ENCODE results near the gene ARID3C. TPM values are rescaled to one million over a fixed set of nuclear protein-coding genes. Genes with fewer than 3 reads are reported as not detected.

Gene ARID3C
- polyA plus RNA-seq, 1 of the 3 experiments (the other 2 are of a cell fraction) = 0.08 TPM

DNA sequence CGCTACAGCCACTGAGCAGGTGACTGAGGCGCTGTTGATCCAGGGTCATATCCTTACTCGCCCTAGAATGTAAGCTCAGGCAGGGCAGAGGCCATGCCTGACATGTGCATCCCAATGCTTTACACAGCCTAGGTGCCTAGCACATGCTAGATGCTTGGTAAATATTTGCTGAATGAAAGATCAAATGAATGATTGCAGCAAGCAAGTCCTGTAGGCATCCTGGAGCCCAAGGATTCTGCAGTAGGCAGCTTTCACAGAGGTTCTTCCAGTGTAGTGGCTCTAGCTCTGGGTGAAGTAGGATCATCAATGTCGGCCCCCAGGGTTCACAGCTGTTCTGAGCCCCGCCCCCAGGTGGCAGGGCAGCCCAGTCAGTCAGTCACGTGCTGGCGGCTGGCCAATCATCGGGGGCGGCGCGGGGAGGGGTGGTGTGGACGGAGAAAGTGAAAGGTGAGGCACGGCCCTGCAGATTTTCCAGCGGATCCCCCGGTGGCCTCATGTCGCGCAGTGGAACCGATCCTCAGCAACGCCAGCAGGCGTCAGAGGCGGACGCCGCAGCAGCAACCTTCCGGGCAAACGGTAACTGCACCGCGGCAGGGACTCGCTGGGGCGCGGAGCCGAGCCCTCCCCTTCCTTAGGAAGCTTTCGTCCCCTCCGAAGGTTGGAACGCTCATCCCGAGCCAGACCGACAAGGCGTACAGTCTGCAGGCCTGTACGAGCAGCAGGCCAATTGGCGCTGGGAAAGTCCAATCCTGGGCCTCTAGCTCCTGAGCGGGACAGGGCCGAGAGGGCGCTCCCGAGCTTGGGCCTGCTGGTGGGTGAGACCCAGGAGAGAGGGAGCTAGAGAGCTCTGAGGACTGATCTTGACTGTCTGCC lies 17.6 kb upstream of the ARID3C start, which contains the start of gene GALT:
Gene GALT (plus strand): TSS at position 465 of the 873 bp plus-strand sequence. CDS start 30 bp downstream, at position 495.
- H3K4me2 ChIP-seq = peak within 1 kb of the TSS; percentile 96
- H3K27me3 ChIP-seq (ENCODE audit: insufficient read depth) = no peaks in the 10 kb centered on the region
- H3K9me2 ChIP-seq = no peaks in the 10 kb centered on the region
- ChIA-PET POLR2A (interaction anchor here (0.6 to 1.9 kb wide), 6 partner anchors 9 to 346 kb away, joined by 3 to 22 read pairs (median 3); partner anchors contain the start of gene SIGMAR1), CTCF (interaction anchor here (0.7 to 14.1 kb wide), 18 partner anchors 9 to 242 kb away, joined by 3 to 152 read pairs (median 5); partner anchors contain the start of genes ARID3C, CCL27 and SIGMAR1)
- no peaks in the 10 kb centered on the region for H4K20me1 ChIP-seq (ENCODE audit: insufficient read depth)
- peak within 1 kb of the TSS; percentile 77 to 84 for H3K4me3 ChIP-seq (ENCODE audit: low read depth in 2 of 2, low read length in 1 of 2)
- peak; percentile 98 for TF ChIP-seq USF1 (IDR thresholded peaks at IDR 0.05; ENCODE audit: borderline replicate concordance, low read depth)
- peak; percentile 74 for TF ChIP-seq NFIC (IDR thresholded peaks at IDR 0.05; ENCODE audit: borderline replicate concordance)
- TF ChIP-seq RCOR1 (IDR thresholded peaks at IDR 0.05; ENCODE audit: low read length) = 0 out of 2 replicates have a peak, but pooled peaks have one; percentile 24
- TF ChIP-seq SMC3 (IDR thresholded peaks at IDR 0.05; ENCODE audit: low read depth, low read length) = peak; percentile 5; the same call in 1 of the 2 replicates
- TF ChIP-seq FOXM1 (IDR thresholded peaks at IDR 0.05; ENCODE audit: low read depth) = no peak
- TF ChIP-seq YY1 (IDR thresholded peaks at IDR 0.05; ENCODE audit: low read depth) = peak; percentile 57
- no peak for TF ChIP-seq SIN3A (IDR thresholded peaks at IDR 0.05; ENCODE audit: borderline replicate concordance, low read depth, low read length)
- TF ChIP-seq PBX3 (IDR thresholded peaks at IDR 0.05) = peak; percentile 60
- peak; percentile 38; the same call in 1 of the 2 replicates for TF ChIP-seq TCF12 (IDR thresholded peaks at IDR 0.05)
- TF ChIP-seq RXRA (IDR thresholded peaks at IDR 0.05; ENCODE audit: borderline replicate concordance, low read depth) = no peak
- peak; percentile 35; the same call in 1 of the 2 replicates for TF ChIP-seq MXI1 (IDR thresholded peaks at IDR 0.05; ENCODE audit: low read depth, low read length)
- no peak for TF ChIP-seq ELF1 (IDR thresholded peaks at IDR 0.05)
- TF ChIP-seq CHD2 (IDR thresholded peaks at IDR 0.05; ENCODE audit: low read length, partially characterized antibody) = no peak
- TF ChIP-seq USF2 (IDR thresholded peaks at IDR 0.05; ENCODE audit: borderline replicate concordance, low read depth, low read length) = peak; percentile 90
- TF ChIP-seq IRF3 (IDR thresholded peaks at IDR 0.05; ENCODE audit: low read depth, low read length) = peak; percentile 17; the same call in 1 of the 2 replicates
- TF ChIP-seq ZBTB33 (IDR thresholded peaks at IDR 0.05; ENCODE audit: borderline replicate concordance, low read depth) = no peak
- peak; percentile 42 for TF ChIP-seq RAD21 (IDR thresholded peaks at IDR 0.05; ENCODE audit: low read length)
- TF ChIP-seq TAF1 (IDR thresholded peaks at IDR 0.05; ENCODE audit: borderline replicate concordance, low read depth, low read length) = peak; percentile 44; the same call in 1 of the 2 replicates
- TF ChIP-seq CTCF (IDR thresholded peaks at IDR 0.05) = peak; percentile 55
- peak; percentile 71; the same call in 1 of the 2 replicates for TF ChIP-seq POLR2AphosphoS5 (IDR thresholded peaks at IDR 0.05; ENCODE audit: low read depth, low read length)
- TF ChIP-seq MAX (IDR thresholded peaks at IDR 0.05; ENCODE audit: low read depth) = peak; percentile 71; the same call in 1 of the 2 replicates
- peak within 1 kb of the TSS; percentile 96 for H2AFZ ChIP-seq (ENCODE audit: low read depth)
- peak; percentile 97 for DNase-seq
- 14% methylated on average over 17 of the region's 43 CpGs for WGBS (ENCODE audit: low lambda C conversion rate)
- no peaks in the 10 kb centered on the region for H3K9me3 ChIP-seq
- H3K79me2 ChIP-seq (ENCODE audit: insufficient read depth) = peaks cover 14% of the 10 kb centered on the region; the same call in 1 of the 2 replicates
- H3K36me3 ChIP-seq (replicated peaks in 1 of 2; ENCODE audit: control insufficient read depth in 1 of 2, insufficient read depth in 2 of 2, low read length in 1 of 2) = peaks cover 13 to 19% of the 10 kb centered on the region in 2 experiments
- H3K27ac ChIP-seq (ENCODE audit: low read depth in 2 of 2, low read length in 1 of 2) = peak within 1 kb of the TSS; percentile 66 to 95
- H3K4me1 ChIP-seq (ENCODE audit: control insufficient read depth in 1 of 2, insufficient read depth in 2 of 2, low read depth in 1 of 2, low read length in 1 of 2) = peaks cover 3 to 47% of the 10 kb centered on the region in 2 experiments; a peak in 2 of 4 replicates
- H3F3A ChIP-seq (replicated peaks; ENCODE audit: insufficient read depth) = peaks cover 9% of the 10 kb centered on the region
- H3K9ac ChIP-seq = peak within 1 kb of the TSS; percentile 82
